Stimulated activated naive CD8-positive, alpha-beta T cell treated with anti-CD3 and anti-CD28 coated beads, Interleukin-15, Interleukin-2, amounts not matched to agents 100 U/mL and 50 U/mL, for 24 hours (primary cell): Measurements from ENCODE around the gene RHOU.

Source experiments
- ATAC-seq: fragments of 150-1000 bp; cut with Tn5 transposase; one replicate; pipeline ENCODE4 v1.10.0; 2021
- DNase-seq: peaks from one replicate; pipeline ENCODE4 v3.0.0; 2021

The RHOU gene

GRCh38 chr1:228785366-228786330 lies 50.4 kb downstream of the RHOU start:
- DNase-seq, result no peak
- no peak for ATAC-seq

- no peak for DNase-seq
- no peak for ATAC-seq
Measured at GRCh38 chr1:228786361-228787129, 51.3 kb downstream of the RHOU start.

- ATAC-seq (no peak), DNase-seq (no peak)
Measured at GRCh38 chr1:228791791-228792190, 56.5 kb downstream of the RHOU start.

- DNase-seq (no peak), ATAC-seq (no peak)
Measured at GRCh38 chr1:228792601-228793000, 57.3 kb downstream of the RHOU start.

GRCh38 chr1:228793032-228793431 lies 57.8 kb downstream of the RHOU start:
- ATAC-seq, result no peak
- peak; percentile 11 for DNase-seq

GRCh38 chr1:228794173-228794572 lies 58.9 kb downstream of the RHOU start:
- ATAC-seq (peak; percentile 77), DNase-seq (peak; percentile 16)

- peak; percentile 73 for ATAC-seq
- peak; percentile 28 for DNase-seq
Measured at GRCh38 chr1:228794810-228795209, 59.5 kb downstream of the RHOU start.

DNA sequence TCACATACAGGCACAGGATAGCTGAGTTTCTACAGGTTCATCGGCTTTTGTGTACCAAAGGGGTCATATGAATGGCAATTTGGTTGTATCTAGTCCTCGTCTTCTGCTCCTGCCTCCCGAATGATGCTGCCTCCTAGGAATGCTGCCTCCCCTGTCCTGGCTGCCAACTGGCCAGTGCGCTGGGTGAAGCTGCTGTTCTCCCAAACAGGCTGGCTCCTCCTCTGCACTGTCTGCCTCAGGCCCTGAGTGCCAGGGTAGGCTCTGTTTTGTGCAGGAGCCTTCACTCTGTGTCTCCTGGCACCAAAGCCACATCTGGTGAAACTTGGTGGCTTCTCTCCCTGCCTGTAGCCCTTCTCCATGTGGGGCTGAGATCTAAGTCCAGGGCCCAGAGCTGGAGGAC lies 60.3 kb downstream of the RHOU start:
- DNase-seq (no peak), ATAC-seq (no peak)
